Natural killer cell (primary cell): Measurements from ENCODE around the gene TMEM266. TPM values are rescaled to one million over a fixed set of nuclear protein-coding genes. Genes with fewer than 3 reads are reported as not detected.

Experiments
- ATAC-seq, 3 donors: fragments of 150-1000 bp in 2 of 3; fragments of 200-7000 bp in 1 of 3; cut with Tn5 transposase; 1 replicate in 1 of 3; 2 replicates in 2 of 3; pipeline ENCODE4 v1.10.0; 2021; ENCODE audit warnings: mild to moderate bottlenecking in 2 of 3, moderate library complexity in 2 of 3
- DNase-seq, 2 donors: peaks; one replicate each; pipeline versions ENCODE4 v3.0.0 to v3.0.0-alpha.2; 2013 to 2021; ENCODE audit warnings: mixed read lengths in 1 of 2
- H3K27ac ChIP-seq: one replicate; pipeline ENCODE4 v1.5.1; 2013; ENCODE audit warnings: mild to moderate bottlenecking, low read length
- H3K27me3 ChIP-seq: one replicate; pipeline ENCODE4 v1.6.1; 2013; ENCODE audit warnings: low read length; ENCODE audit not compliant: control insufficient read depth, insufficient read depth
- H3K36me3 ChIP-seq: one replicate; pipeline ENCODE4 v1.6.1; 2013; ENCODE audit warnings: low read length; ENCODE audit not compliant: control insufficient read depth, insufficient read depth
- H3K4me1 ChIP-seq: one replicate; pipeline ENCODE4 v1.6.1; 2013; ENCODE audit warnings: low read length; ENCODE audit not compliant: control insufficient read depth, insufficient read depth
- H3K4me3 ChIP-seq: one replicate; pipeline ENCODE4 v1.5.1; 2013; ENCODE audit warnings: low read length
- H3K9me3 ChIP-seq: one replicate; pipeline ENCODE4 v1.6.1; 2013; ENCODE audit warnings: low read length; ENCODE audit not compliant: control insufficient read depth, insufficient read depth
- H3K27ac Mint-ChIP-seq, 2 donors: one replicate each; pipeline ENCODE4 v1.8.0; 2022; ENCODE audit warnings: mild to moderate bottlenecking in 2 of 2, mixed read lengths in 2 of 2, moderate library complexity in 1 of 2
- H3K27me3 Mint-ChIP-seq, 2 donors: one replicate each; pipeline ENCODE4 v1.8.0; 2022; ENCODE audit warnings: low read depth in 2 of 2, mixed read lengths in 2 of 2
- H3K36me3 Mint-ChIP-seq: one replicate; pipeline ENCODE4 v1.8.0; 2022; ENCODE audit warnings: mixed read lengths
- H3K4me1 Mint-ChIP-seq, 2 donors: one replicate each; pipeline ENCODE4 v1.8.0; 2022; ENCODE audit warnings: mixed read lengths in 2 of 2
- H3K4me3 Mint-ChIP-seq: one replicate; pipeline ENCODE4 v1.8.0; 2022; ENCODE audit warnings: mild to moderate bottlenecking, moderate library complexity, mixed read lengths
- H3K9me3 Mint-ChIP-seq, 2 donors: one replicate each; pipeline ENCODE4 v1.8.0; 2022; ENCODE audit warnings: mixed read lengths in 2 of 2
- WGBS: methylation state at CpG from one replicate; pipeline ENCODE4 v1.1.7; 2013; ENCODE audit warnings: missing lambda C conversion rate; ENCODE audit not compliant: insufficient coverage; 5-methylcytosine and 5-hydroxymethylcytosine counted together
- intact Hi-C: fragments of 100-400 bp; cut with micrococcal nuclease; formaldehyde crosslinking; loops from one replicate; pipeline ENCODE4 v1.14.2; 2022
- total RNA-seq, 4 donors: library from RNA; stranded (reverse); fragments of 120-200 nt in 1 of 4; gene quantifications; one replicate each; pipeline versions ENCODE4 v1.2.3 to v1.2.4, GENCODE V29; 2013 to 2022
- TF ChIP-seq, protein P1 (sequence below): fragments of 200-600 bp; IDR thresholded peaks from one replicate; pipeline ENCODE4 v1.8.0; 2022; ENCODE audit warnings: antibody characterized with exemption

Gene TMEM266
- total RNA-seq, 3 donors from 2014 or later (not counting 1 experiment from before 2014, with no cell fraction given): not detected

DNA sequence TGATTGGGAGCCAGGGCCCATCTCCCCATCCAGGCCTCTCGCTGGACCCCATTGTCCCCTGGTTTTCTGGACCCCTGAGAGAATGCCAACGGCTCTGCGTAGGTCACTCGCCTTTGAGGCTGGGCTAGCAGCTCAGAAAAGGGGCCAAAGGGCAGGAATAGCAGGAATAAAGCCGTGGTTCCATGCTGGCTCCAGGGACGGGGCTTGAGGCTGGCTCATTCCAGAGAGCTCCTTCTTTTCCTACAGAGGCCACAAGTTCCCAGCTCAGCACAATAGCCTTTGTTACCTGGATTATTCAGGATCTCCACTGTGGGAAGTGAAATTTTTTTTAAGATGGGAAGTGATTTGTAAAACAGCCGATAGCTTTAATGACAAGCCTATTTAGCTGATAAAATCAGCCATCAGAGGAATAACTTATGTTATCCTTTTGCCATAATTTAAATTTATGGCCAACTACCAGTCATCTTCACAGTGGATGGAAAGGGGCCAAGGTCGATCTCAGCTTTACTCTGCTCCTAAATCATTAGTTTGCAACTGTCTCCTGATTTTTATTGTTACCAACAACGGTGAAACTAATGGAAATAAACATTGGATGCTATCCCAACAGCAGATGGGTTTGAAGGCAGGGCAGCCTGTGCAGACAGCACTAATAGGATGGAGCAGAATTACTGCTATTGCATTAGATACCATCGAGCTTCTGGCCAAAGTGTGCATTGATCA, 124.3 kb downstream of the TMEM266 start:
- Mint-ChIP-seq H3K4me3 (no peak overlapping the region), H3K27me3 (peaks cover 5 to 9% of the 10 kb centered on the region in 2 donors), H3K9me3 (no peaks in the 10 kb centered on the region), H3K27ac (no peak overlapping the region), H3K4me1 (no peaks in the 10 kb centered on the region), H3K36me3 (no peaks in the 10 kb centered on the region)
- ATAC-seq (no peak), DNase-seq (no peak)
- no peaks in the 10 kb centered on the region for H3K36me3 ChIP-seq
- no peak overlapping the region for H3K27ac ChIP-seq
- no peaks in the 10 kb centered on the region for H3K4me1 ChIP-seq
- intact Hi-C loops: no loop called here
- no peak overlapping the region for H3K4me3 ChIP-seq
- no peaks in the 10 kb centered on the region for H3K9me3 ChIP-seq
- H3K27me3 ChIP-seq: no peaks in the 10 kb centered on the region
- TF ChIP-seq, protein P1, sequence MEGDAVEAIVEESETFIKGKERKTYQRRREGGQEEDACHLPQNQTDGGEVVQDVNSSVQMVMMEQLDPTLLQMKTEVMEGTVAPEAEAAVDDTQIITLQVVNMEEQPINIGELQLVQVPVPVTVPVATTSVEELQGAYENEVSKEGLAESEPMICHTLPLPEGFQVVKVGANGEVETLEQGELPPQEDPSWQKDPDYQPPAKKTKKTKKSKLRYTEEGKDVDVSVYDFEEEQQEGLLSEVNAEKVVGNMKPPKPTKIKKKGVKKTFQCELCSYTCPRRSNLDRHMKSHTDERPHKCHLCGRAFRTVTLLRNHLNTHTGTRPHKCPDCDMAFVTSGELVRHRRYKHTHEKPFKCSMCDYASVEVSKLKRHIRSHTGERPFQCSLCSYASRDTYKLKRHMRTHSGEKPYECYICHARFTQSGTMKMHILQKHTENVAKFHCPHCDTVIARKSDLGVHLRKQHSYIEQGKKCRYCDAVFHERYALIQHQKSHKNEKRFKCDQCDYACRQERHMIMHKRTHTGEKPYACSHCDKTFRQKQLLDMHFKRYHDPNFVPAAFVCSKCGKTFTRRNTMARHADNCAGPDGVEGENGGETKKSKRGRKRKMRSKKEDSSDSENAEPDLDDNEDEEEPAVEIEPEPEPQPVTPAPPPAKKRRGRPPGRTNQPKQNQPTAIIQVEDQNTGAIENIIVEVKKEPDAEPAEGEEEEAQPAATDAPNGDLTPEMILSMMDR: no peak
- 81% methylated on average over 10 of the region's 10 CpGs for WGBS

- DNase-seq: no peak
- ATAC-seq: no peak
- TF ChIP-seq, protein P1: no peak
- Mint-ChIP-seq H3K4me1 (no peaks in the 10 kb centered on the region), H3K27ac (no peak overlapping the region), H3K4me3 (no peak overlapping the region), H3K27me3 (peaks cover 10 to 13% of the 10 kb centered on the region in 2 donors), H3K9me3 (no peaks in the 10 kb centered on the region), H3K36me3 (no peaks in the 10 kb centered on the region)
- no peak overlapping the region for H3K27ac ChIP-seq
- WGBS: 75% methylated on average over 13 of the region's 13 CpGs
- intact Hi-C loops: no loop called here
- H3K4me3 ChIP-seq: no peak overlapping the region
- no peaks in the 10 kb centered on the region for H3K9me3 ChIP-seq
- H3K36me3 ChIP-seq: no peaks in the 10 kb centered on the region
- peaks cover under 1% of the 10 kb centered on the region for H3K27me3 ChIP-seq
- no peaks in the 10 kb centered on the region for H3K4me1 ChIP-seq
Observed at GRCh38 chr15:76184650-76185035, 124.9 kb downstream of the TMEM266 start.

DNA sequence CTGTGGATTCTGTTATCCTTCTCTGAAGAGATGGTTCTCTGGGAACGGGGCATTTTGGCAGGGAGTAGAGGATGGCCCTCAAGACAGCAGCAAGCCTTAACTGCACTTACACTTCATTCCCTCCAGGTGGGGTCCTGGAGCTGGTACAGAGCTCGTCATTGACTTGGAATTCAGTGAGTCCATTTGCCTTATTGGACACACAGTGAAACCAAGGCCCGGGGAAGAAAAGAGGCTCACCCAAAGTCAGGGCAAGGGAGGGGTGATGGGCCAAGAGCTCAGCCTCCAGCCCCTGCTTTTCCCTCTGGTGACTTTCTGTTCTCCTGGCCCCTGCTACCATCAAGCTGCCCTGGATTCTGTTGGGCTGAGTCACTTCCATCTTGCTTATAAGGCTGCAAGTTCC, 125.9 kb downstream of the TMEM266 start:
- H3K4me1 ChIP-seq: peaks cover 4% of the 10 kb centered on the region
- WGBS: 52% methylated on average over 3 of the region's 3 CpGs
- no peaks in the 10 kb centered on the region for H3K9me3 Mint-ChIP-seq
- H3K27me3 ChIP-seq: peaks cover 3% of the 10 kb centered on the region
- no peak overlapping the region for H3K4me3 ChIP-seq
- no peaks in the 10 kb centered on the region for H3K36me3 ChIP-seq
- ATAC-seq: peak in 2 of 3 donors; percentile 44 to 54
- H3K4me3 Mint-ChIP-seq: no peak overlapping the region
- intact Hi-C loops: no loop called here
- TF ChIP-seq, protein P1: no peak
- no peak overlapping the region for H3K27ac Mint-ChIP-seq
- DNase-seq: peak in 1 of 2 donors; percentile 38
- H3K27me3 Mint-ChIP-seq: peaks cover 20 to 21% of the 10 kb centered on the region in 2 donors
- peaks cover 3 to 8% of the 10 kb centered on the region in 2 donors for H3K4me1 Mint-ChIP-seq
- no peak overlapping the region for H3K27ac ChIP-seq
- no peaks in the 10 kb centered on the region for H3K9me3 ChIP-seq
- H3K36me3 Mint-ChIP-seq: no peaks in the 10 kb centered on the region

- DNase-seq: no peak
- no peak for ATAC-seq
- H3K9me3 ChIP-seq: no peaks in the 10 kb centered on the region
- intact Hi-C loops: no loop called here
- no peak overlapping the region for H3K27ac ChIP-seq
- H3K4me3 Mint-ChIP-seq: no peak overlapping the region
- H3K27ac Mint-ChIP-seq: no peak overlapping the region
- no peaks in the 10 kb centered on the region for H3K36me3 ChIP-seq
- peaks cover 20 to 24% of the 10 kb centered on the region in 2 donors for H3K27me3 Mint-ChIP-seq
- H3K9me3 Mint-ChIP-seq: no peaks in the 10 kb centered on the region
- peaks cover 10 to 14% of the 10 kb centered on the region in 2 donors for H3K4me1 Mint-ChIP-seq
- no peak overlapping the region for H3K4me3 ChIP-seq
- TF ChIP-seq, protein P1: no peak
- peaks cover 3% of the 10 kb centered on the region for H3K27me3 ChIP-seq
- no peaks in the 10 kb centered on the region for H3K36me3 Mint-ChIP-seq
- peaks cover 13% of the 10 kb centered on the region for H3K4me1 ChIP-seq
- 69% methylated on average over 4 of the region's 4 CpGs for WGBS
Observed at GRCh38 chr15:76187163-76187562, 127.4 kb downstream of the TMEM266 start.
